Uterus (tissue), 2 donors: ENCODE data around the gene ARPC4.

ENCODE experiments used
- POLR2A ChIP-seq, 2 donors: fragments of 450-650 bp; IDR thresholded peaks; one replicate each; pipeline ENCODE4 v1.6.1; 2016; ENCODE audit warnings: antibody characterized with exemption in 2 of 2, mild to moderate bottlenecking in 1 of 2, moderate library complexity in 1 of 2
- TF ChIP-seq, protein P1 (sequence below), 4 experiments: fragments of 200-600 bp in 2 of 4; fragments of 450-650 bp in 2 of 4; sonication (generic) in 2 of 4; IDR thresholded peaks; one replicate each; pipeline ENCODE4 v1.5.1; 2016 to 2019; ENCODE audit warnings: antibody characterized with exemption in 4 of 4, mild to moderate bottlenecking in 2 of 4, moderate library complexity in 1 of 4

DNA sequence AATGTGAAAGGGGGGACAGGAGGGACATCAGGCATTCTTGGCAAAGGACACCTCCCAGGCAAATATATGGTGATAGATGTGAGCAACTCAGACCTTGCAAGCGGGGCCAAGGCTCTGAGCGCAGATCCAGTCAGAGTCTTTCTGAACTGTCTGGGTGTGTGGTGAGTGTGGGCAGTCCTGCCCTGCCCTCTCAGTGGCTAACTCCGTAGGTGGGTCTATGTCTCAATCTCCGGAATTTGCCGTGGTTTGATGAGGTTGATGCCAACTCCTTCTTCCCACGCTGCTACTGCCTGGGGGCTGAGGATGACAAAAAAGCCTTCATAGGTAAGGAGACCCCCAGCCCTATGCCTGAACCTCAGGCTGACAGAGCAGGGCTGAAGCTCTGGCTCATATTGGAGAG, 24.6 kb downstream of the ARPC4 start:
- TF ChIP-seq, protein P1, sequence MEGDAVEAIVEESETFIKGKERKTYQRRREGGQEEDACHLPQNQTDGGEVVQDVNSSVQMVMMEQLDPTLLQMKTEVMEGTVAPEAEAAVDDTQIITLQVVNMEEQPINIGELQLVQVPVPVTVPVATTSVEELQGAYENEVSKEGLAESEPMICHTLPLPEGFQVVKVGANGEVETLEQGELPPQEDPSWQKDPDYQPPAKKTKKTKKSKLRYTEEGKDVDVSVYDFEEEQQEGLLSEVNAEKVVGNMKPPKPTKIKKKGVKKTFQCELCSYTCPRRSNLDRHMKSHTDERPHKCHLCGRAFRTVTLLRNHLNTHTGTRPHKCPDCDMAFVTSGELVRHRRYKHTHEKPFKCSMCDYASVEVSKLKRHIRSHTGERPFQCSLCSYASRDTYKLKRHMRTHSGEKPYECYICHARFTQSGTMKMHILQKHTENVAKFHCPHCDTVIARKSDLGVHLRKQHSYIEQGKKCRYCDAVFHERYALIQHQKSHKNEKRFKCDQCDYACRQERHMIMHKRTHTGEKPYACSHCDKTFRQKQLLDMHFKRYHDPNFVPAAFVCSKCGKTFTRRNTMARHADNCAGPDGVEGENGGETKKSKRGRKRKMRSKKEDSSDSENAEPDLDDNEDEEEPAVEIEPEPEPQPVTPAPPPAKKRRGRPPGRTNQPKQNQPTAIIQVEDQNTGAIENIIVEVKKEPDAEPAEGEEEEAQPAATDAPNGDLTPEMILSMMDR (IDR thresholded peaks at IDR 0.05), result no peak
- no peak for TF ChIP-seq POLR2A (IDR thresholded peaks at IDR 0.05)
